DMS 273 (cell line): ENCODE results near the gene SMPDL3B.
"Not testable (repeated sequence)": the region's sequence is repeated elsewhere in the genome, so short reads cannot be mapped to it uniquely, and the experiment has no call there.

Source experiments
- DNase-seq: peaks from one replicate; lab custom pipeline; 2025; ENCODE audit not compliant: unreplicated experiment; lab: John Stamatoyannopoulos, UW

SMPDL3B gene

GRCh38 chr1:27967884-27968466 is 33.2 kb downstream of the SMPDL3B start:
- DNase-seq: no peak

- DNase-seq: no peak
Measured at GRCh38 chr1:27968692-27969091, 33.9 kb downstream of the SMPDL3B start.

- peak; percentile 81 for DNase-seq
Measured at GRCh38 chr1:27970401-27970800, 35.6 kb downstream of the SMPDL3B start.

DNA sequence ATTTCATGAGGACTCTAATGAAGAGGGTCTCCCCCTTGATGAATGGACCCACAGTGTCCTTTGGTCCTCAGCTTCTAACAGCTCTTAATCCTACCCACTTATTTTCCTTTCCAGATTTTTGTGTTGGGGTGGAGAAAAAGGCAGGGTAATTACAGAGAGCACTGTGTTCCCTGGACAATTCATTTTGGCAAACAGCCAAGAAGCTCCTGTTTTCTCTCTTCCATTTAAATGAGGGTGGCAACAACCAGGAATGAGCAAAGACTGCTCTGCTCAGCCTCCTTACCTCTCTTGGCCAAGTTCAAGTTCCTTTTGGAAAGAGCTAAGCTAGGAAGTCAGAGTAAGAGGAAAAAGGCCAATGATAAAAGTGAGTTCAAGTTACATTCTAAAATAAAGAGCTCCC is 36.9 kb downstream of the SMPDL3B start:
- peak; percentile 83 for DNase-seq

DNA sequence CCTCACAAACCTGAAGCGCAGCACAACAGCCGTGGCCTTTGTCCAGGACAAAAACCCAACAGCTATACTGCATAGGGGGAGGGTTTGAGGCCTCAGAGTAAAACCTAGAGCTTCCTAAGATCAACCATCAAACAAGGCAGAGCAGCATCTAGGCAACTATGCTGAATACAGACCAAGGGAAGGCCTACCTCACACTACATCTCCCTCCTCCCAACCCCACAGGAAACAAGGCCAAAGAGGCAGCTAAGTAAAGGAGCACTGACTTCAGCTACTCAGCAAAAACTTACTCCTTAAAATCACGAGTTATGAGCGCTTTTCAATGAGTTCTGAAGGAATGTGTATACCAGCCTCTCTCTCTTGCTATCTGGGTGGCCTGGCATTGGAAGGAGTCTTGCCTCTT is 37.3 kb downstream of the SMPDL3B start:
- DNase-seq: no peak

GRCh38 chr1:27973771-27974416 is 39.1 kb downstream of the SMPDL3B start:
- no peak for DNase-seq

DNA sequence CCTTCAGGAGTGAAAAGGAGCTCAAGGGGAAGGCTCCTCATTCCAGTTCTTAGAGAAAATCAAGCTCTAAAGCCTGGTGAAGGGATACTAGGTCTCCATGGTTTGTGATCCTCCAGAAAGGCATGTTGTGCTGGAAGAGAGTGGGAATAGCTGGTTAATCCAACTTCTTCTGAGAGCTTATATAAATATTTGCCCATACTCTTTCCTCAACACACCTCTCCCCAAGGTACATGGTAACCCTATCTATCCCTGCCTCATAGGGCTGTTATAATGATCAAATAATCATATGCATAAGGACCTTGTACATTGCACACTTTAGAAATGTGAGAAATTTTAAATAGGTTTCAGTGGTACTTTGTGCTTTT is 39.6 kb downstream of the SMPDL3B start:
- DNase-seq: no peak

DNA sequence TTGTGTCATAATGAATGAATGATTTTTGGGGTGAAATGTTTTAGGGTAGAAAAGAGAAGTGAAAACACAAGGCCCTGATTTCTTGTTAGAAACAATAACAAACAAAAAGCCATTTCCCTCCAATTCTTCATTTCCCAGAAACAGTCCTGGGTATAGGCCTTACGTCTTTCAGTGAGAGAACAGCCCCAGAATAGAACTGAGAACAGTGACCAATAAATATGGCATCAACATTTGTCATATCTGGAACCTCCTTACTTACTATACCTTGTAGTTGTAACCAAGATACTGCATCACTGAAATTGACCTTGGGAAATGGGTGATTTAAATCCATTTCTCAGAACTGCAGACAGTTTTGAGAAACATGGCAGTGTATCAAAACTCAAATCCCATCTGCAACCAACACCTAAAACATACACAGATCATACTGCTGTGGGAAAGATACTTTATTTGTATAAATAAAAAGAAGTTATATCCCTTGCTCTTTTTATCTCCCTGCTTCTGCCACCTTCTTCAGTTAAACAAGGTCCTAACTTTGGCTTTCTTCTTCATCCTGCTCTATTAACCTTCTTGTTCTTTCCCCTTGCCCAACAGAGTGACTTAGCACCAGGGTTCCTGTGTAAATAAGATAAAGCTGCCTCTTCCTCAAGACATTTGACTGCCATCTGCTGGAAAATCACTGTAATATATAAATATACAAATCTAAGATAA is 44.5 kb downstream of the SMPDL3B start:
- peak; percentile 71 for DNase-seq

- DNase-seq: no peak
Measured at GRCh38 chr1:27979859-27980201, 45.0 kb downstream of the SMPDL3B start.

- no peak for DNase-seq
Measured at GRCh38 chr1:27980216-27980845, 45.5 kb downstream of the SMPDL3B start.

DNA sequence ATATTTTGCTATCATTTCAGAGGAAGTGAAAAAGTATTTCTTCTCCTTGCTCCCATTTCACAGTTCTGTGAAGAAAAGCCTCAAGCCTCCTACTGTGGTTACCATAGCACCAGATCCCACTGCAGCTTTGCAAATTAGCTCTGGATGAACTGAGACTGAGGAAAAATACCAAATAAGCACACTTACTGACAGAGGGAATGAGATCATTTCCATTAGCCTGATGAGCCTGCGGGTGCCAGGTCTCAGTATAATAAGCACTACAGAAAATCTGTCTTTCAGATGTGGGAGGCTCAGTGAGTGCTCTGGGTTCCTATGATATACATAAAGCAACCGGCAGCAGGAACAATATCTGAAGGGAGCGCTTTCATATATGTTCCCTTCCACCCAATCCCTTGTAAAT is 46.3 kb downstream of the SMPDL3B start:
- peak; percentile 27 for DNase-seq

GRCh38 chr1:27990920-27991537 is 56.2 kb downstream of the SMPDL3B start:
- no peak for DNase-seq

- DNase-seq: no peak
Measured at GRCh38 chr1:27992276-27992675, 57.5 kb downstream of the SMPDL3B start.

DNA sequence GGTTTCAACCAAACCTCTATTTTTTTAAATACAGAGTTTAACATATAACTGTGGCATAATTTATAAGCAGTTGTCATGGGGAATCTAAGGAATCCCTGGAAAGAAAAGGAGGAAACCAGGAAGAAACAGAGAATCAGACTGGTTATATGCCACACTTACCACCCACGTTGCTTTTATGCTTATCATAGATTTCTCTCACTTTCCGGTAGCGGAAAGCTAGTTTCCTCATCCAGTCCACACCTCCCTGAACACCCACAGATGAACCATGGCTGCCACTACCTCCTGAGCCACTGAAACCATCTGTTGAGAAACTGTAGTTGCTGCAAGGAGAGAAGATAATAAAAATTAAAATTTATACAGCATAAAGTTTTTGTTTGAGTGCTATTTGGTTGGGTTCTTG is 58.4 kb downstream of the SMPDL3B start:
- DNase-seq: no peak

- peak; percentile 58 for DNase-seq
Measured at GRCh38 chr1:27994060-27994459, 59.3 kb downstream of the SMPDL3B start.

GRCh38 chr1:27994526-27994925 is 59.7 kb downstream of the SMPDL3B start:
- not testable (repeated sequence) for DNase-seq

DNA sequence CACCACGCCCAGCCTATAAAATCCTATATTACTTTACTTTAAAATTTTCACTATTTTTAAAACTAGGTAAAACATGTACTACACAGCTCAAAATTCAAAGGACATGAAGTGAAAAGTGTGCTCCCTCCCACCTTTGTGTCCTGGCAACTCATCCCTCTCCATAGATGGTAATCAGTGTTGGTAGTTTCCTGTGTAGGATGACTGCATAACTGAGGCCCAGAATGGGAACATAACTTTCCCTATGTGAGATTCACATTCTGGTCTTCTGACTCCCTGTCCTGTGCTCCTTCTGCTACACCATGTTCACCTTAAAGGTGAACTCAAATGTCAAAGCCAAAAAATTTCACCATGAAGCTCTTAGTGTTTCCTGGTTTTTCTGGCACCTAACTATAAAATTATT is 64.3 kb downstream of the SMPDL3B start:
- DNase-seq: no peak

DNA sequence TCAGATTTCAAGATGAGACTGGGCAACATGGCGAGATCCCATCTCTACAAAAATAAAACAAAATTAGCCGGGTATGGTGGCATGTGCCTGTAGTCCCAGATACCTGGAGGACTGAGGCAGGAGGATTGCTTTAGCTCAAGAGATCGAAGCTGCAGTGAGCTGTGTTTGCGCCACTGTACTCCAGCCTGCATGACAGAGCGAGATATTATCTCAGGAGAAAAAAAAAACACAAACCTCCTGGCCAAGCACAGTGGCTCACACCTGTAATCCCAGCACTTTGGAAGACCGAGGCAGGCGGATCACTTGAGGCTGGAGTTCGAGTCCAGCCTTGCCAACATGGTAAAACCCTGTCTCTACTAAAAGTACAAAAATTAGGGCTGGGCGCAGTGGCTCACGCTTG is 67.8 kb downstream of the SMPDL3B start:
- DNase-seq: no peak

- DNase-seq: not testable (repeated sequence)
Measured at GRCh38 chr1:28003117-28003516, 68.3 kb downstream of the SMPDL3B start.
